GM12873 (cell line): ENCODE measurements around the gene MACROD2.

Experiments
- CTCF ChIP-seq: IDR thresholded peaks from 2 replicates; pipeline ENCODE4 v1.5.1; 2012; ENCODE audit warnings: low read depth, mild to moderate bottlenecking, moderate library complexity, low read length, control low read depth; ENCODE audit not compliant: insufficient read depth; ENCODE audit errors: missing control alignments

Gene MACROD2

GRCh38 chr20:13995086-13995665, at the start of gene MACROD2:
TSS of gene MACROD2 (plus strand) at chr20:13995516.
- no peak for TF ChIP-seq CTCF

DNA sequence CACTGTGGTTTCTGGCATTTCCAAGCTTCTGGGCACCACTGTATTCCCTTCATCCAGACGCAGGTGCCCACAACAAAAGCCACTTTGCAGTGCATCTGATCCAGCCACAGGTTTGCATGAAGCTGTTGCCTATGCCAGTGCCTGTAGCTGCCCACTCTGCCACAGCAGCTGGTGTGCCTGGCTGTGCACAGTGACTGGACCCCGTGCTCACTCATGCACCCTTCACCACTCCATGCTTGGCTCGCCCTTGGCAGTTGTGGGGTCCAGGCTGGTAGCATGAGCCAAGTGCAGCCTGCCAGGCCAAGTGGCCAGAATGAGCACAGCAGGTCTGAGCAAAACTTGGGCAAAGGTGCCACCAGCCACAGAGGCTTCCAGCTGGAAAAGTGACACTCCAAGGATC, 47.6 kb upstream of the MACROD2 start:
- no peak for TF ChIP-seq CTCF

DNA sequence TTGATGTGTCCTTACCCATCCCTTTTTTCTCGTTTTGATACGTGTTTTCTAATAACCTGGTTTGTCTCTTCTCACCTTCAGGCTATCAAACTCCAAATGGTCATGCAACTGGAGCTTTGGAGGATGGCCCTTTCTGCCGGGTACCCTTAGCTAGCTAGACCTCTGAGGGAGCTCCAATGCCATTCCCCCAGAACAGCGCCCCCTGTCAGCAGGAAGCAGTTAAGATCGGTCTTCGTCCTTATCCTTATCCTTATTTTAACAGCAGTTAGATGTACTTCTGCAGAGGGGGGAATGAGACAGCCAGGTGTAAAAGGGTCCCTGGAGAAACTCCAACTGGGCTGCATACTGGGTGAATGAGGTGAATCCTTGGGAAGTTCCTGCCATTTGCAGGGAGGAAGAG, 42.1 kb upstream of the MACROD2 start:
- peak; percentile 44 for TF ChIP-seq CTCF

DNA sequence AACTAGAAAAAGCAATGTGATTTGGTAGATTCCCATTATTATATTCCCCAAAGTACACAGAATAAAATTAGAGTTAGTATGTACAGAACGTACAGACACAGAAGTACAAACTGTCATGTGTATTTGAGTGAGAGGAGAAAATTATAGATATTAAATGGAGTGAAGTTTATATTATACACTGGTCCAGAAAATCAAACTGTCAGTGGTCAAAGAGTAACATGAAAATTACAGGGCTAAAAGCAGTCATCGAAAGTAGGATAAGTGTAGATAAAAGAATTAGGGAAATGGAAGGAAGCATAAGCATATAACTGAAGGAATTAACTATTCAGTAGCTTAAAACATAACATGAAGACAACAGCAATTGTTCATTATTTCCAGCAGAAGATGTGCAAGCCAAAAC, 35.2 kb upstream of the MACROD2 start:
- no peak for TF ChIP-seq CTCF

DNA sequence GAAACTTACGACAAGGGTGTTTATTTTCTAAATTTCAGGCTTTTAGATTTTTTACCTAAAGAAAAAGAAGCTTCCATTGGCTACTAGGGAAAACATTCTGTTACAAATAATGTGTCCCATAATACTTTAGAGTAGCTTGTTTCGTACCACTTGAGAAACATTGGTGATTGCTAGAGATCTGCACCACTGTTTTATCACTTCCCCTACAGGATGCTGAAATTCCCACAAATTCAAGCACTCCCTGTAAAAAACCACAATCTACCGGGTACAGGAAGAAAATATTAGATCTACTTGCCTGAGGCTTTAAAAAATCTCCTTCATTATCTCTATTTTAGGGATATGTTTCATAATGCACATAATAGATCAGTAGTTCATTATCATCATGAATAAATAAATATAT, 34.8 kb upstream of the MACROD2 start:
- TF ChIP-seq CTCF: no peak

DNA sequence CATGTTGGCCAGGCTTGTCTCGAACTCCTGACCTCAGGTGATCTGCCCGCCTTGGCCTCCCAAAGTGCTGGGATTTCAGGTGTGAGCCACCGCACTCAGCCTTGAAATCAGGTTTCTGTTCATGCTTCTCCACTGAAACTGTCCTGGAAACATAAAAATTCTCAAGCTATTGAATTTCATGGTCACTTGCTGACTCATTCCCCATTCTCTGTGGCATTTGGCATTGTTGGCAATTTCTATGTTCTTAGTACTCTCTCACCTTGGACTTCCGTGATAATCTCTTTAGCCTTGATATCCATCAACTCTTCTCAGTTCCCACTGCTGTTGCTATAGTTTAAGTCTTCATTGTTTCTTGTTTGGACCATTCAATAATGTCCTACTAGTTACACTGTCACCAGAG, 11.1 kb upstream of the MACROD2 start:
- no peak for TF ChIP-seq CTCF

DNA sequence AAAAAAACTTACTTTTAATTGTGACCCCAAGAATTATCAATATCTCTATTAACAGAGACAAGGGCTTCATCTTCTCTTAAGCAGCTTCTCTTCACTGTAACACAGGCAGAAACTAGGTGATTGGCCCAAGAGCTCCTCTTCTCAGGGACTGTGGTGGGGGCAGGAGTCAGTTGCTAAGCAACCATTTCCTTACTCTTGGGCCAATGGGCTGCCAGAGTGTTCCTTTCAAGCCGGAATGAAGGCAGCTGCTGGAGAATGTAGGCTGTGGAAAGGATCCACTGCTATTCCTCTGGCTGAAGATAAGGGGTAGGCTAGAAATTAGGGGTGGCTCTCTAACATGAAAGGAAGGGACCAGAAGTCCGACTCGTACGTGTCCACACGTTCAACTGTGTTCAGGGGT, 4.9 kb upstream of the MACROD2 start, which contains the start of gene SEL1L2:
Gene SEL1L2 (minus strand): TSS at position 150 of the 400 bp plus-strand sequence. CDS start 80 bp downstream, at position 70.
- TF ChIP-seq CTCF: no peak
